Neuronal stem cell (in vitro differentiated cells): ENCODE results near the gene TRMT61A.

Experiments
- DNase-seq: peaks from one replicate; pipeline ENCODE4 v3.0.0-alpha.2; 2013; ENCODE audit warnings: low spot score
- H2AFZ ChIP-seq: one replicate; pipeline ENCODE4 v1.6.1; 2013; ENCODE audit warnings: mild to moderate bottlenecking, low read length, inconsistent platforms
- H2AK5ac ChIP-seq: 2 replicates; pipeline ENCODE4 v1.6.1; 2013; ENCODE audit warnings: low read depth, mild to moderate bottlenecking, inconsistent platforms, low read length, moderate library complexity, mixed read lengths
- H2BK120ac ChIP-seq: 2 replicates; pipeline ENCODE4 v1.6.1; 2013; ENCODE audit warnings: low read depth, mild to moderate bottlenecking, inconsistent platforms, low read length, moderate library complexity, mixed read lengths
- H2BK12ac ChIP-seq: one replicate; pipeline ENCODE4 v1.6.1; 2013; ENCODE audit warnings: low read length, inconsistent platforms
- H2BK15ac ChIP-seq: 2 replicates; pipeline ENCODE4 v1.6.1; 2013; ENCODE audit warnings: mild to moderate bottlenecking, low read length, inconsistent platforms, mixed read lengths
- H2BK5ac ChIP-seq: one replicate; pipeline ENCODE4 v1.6.1; 2013; ENCODE audit warnings: inconsistent platforms, mild to moderate bottlenecking, low read length, moderate library complexity
- H3K14ac ChIP-seq: one replicate; pipeline ENCODE4 v1.6.1; 2013; ENCODE audit warnings: low read length, inconsistent platforms
- H3K18ac ChIP-seq: 2 replicates; pipeline ENCODE4 v1.6.1; 2013; ENCODE audit warnings: low read length, inconsistent platforms
- H3K23ac ChIP-seq: 2 replicates; pipeline ENCODE4 v1.6.1; 2013; ENCODE audit warnings: low read depth, mild to moderate bottlenecking, mixed read lengths, low read length, inconsistent platforms; ENCODE audit not compliant: poor library complexity
- H3K27ac ChIP-seq: replicated peaks from 3 replicates; pipeline ENCODE4 v1.5.1; 2013; ENCODE audit warnings: low read length, inconsistent platforms
- H3K27me3 ChIP-seq, 3 experiments: 2 replicates each; pipeline ENCODE4 v1.6.1; 2013; ENCODE audit warnings: low read length in 3 of 3, mild to moderate bottlenecking in 2 of 3, inconsistent platforms in 1 of 3, low read depth in 1 of 3, mixed read lengths in 1 of 3, moderate library complexity in 1 of 3; ENCODE audit not compliant: control insufficient read depth in 3 of 3, insufficient read depth in 3 of 3
- H3K36me3 ChIP-seq, 2 donors: replicated peaks in 1 of 2; 2 replicates each; pipeline ENCODE4 v1.6.1; 2013; ENCODE audit warnings: low read length in 2 of 2; ENCODE audit not compliant: control insufficient read depth in 2 of 2, insufficient read depth in 2 of 2
- H3K4ac ChIP-seq: 2 replicates; pipeline ENCODE4 v1.6.1; 2013; ENCODE audit warnings: inconsistent platforms, mild to moderate bottlenecking, low read length, moderate library complexity
- H3K4me1 ChIP-seq, 2 donors: 1 replicate in 1 of 2; 2 replicates in 1 of 2; pipeline ENCODE4 v1.6.1; 2013; ENCODE audit warnings: low read length in 2 of 2, low read depth in 1 of 2; ENCODE audit not compliant: control insufficient read depth in 2 of 2, insufficient read depth in 1 of 2
- H3K4me2 ChIP-seq: one replicate; pipeline ENCODE4 v1.6.1; 2013; ENCODE audit warnings: mild to moderate bottlenecking, low read length, inconsistent platforms; ENCODE audit not compliant: insufficient read depth, poor library complexity, severe bottlenecking
- H3K4me3 ChIP-seq, 2 donors: 2 replicates each; pipeline ENCODE4 v1.5.1; 2013; ENCODE audit warnings: low read length in 2 of 2, mild to moderate bottlenecking in 2 of 2, inconsistent platforms in 1 of 2, moderate library complexity in 1 of 2
- H3K79me1 ChIP-seq: one replicate; pipeline ENCODE4 v1.6.1; 2013; ENCODE audit warnings: low read depth, mild to moderate bottlenecking, inconsistent platforms, low read length, moderate library complexity
- H3K9ac ChIP-seq: one replicate; pipeline ENCODE4 v1.6.1; 2013; ENCODE audit warnings: mild to moderate bottlenecking, low read depth, low read length, inconsistent platforms; ENCODE audit not compliant: poor library complexity
- H3K9me3 ChIP-seq, 2 donors: replicated peaks in 1 of 2; 2 replicates each; pipeline versions ENCODE3 to v1.6.1; 2013; ENCODE audit warnings: low read length in 2 of 2, mild to moderate bottlenecking in 2 of 2, inconsistent platforms in 1 of 2, low read depth in 1 of 2, mixed read lengths in 1 of 2, moderate library complexity in 1 of 2; ENCODE audit not compliant: control insufficient read depth in 2 of 2, insufficient read depth in 1 of 2
- H4K8ac ChIP-seq: one replicate; pipeline ENCODE4 v1.6.1; 2013; ENCODE audit warnings: low read depth, mild to moderate bottlenecking, inconsistent platforms, low read length, moderate library complexity
- H4K91ac ChIP-seq: one replicate; pipeline ENCODE4 v1.6.1; 2013; ENCODE audit warnings: low read length, low read depth, mild to moderate bottlenecking, inconsistent platforms; ENCODE audit not compliant: poor library complexity
- WGBS, 2 donors: extraction: QIAGEN DNeasy Blood & Tissue Kit; methylation state at CpG; one replicate each; pipeline ENCODE4 v1.1.7; 2013; ENCODE audit warnings: missing lambda C conversion rate in 2 of 2, mixed read lengths in 1 of 2; ENCODE audit not compliant: insufficient read length in 2 of 2, insufficient replicate concordance in 1 of 2; ENCODE audit errors: extremely low coverage in 2 of 2; 5-methylcytosine and 5-hydroxymethylcytosine counted together

The TRMT61A gene

GRCh38 chr14:103551338-103551762, 22.4 kb downstream of the TRMT61A start:
- H3K9ac ChIP-seq: peak overlapping the region; percentile 32
- peaks cover 0 to 5% of the 10 kb centered on the region in 2 donors for H3K36me3 ChIP-seq
- peak overlapping the region; percentile 61 for H2BK120ac ChIP-seq
- H3K18ac ChIP-seq: peak overlapping the region; percentile 76
- peak overlapping the region; percentile 14 for H3K14ac ChIP-seq
- H4K91ac ChIP-seq: no peak overlapping the region
- H3K4me2 ChIP-seq: no peak overlapping the region
- DNase-seq: no peak
- WGBS, 2 donors: no CpG with 5 or more reads among the region's 17 CpGs
- no peaks in the 10 kb centered on the region for H3K9me3 ChIP-seq
- peak overlapping the region; percentile 66 for H3K4ac ChIP-seq
- H3K27ac ChIP-seq: no peak overlapping the region
- peak overlapping the region; percentile 90 for H2AK5ac ChIP-seq
- H2BK15ac ChIP-seq: peak overlapping the region; percentile 43
- H3K4me3 ChIP-seq: no peak overlapping the region
- H3K4me1 ChIP-seq: peaks cover 6 to 10% of the 10 kb centered on the region in 2 donors
- peak overlapping the region; percentile 84 for H2BK12ac ChIP-seq
- no peaks in the 10 kb centered on the region for H3K27me3 ChIP-seq
- H2BK5ac ChIP-seq: peak overlapping the region; percentile 94
- H3K79me1 ChIP-seq: peaks cover 7% of the 10 kb centered on the region
- H3K23ac ChIP-seq: peak overlapping the region; percentile 73
- H4K8ac ChIP-seq: peak overlapping the region; percentile 89
- H2AFZ ChIP-seq: no peak overlapping the region

GRCh38 chr14:103552011-103552845, 23.2 kb downstream of the TRMT61A start:
- no peak overlapping the region for H3K23ac ChIP-seq
- no peak overlapping the region for H2BK120ac ChIP-seq
- DNase-seq: no peak
- H3K14ac ChIP-seq: no peak overlapping the region
- H2BK15ac ChIP-seq: no peak overlapping the region
- no peak overlapping the region for H3K4me2 ChIP-seq
- peak overlapping the region; percentile 32 for H3K9ac ChIP-seq
- H3K18ac ChIP-seq: no peak overlapping the region
- no peak overlapping the region for H2AFZ ChIP-seq
- peak overlapping the region; percentile 48 for H2BK5ac ChIP-seq
- no peak overlapping the region for H4K8ac ChIP-seq
- H2BK12ac ChIP-seq: peak overlapping the region; percentile 58
- no peak overlapping the region for H2AK5ac ChIP-seq
- H4K91ac ChIP-seq: no peak overlapping the region
- no peak overlapping the region for H3K4me3 ChIP-seq
- H3K9me3 ChIP-seq: no peaks in the 10 kb centered on the region
- H3K4ac ChIP-seq: no peak overlapping the region
- H3K79me1 ChIP-seq: peaks cover 6% of the 10 kb centered on the region
- H3K4me1 ChIP-seq: peaks cover 6 to 10% of the 10 kb centered on the region in 2 donors
- H3K27ac ChIP-seq: no peak overlapping the region
- peaks cover 0 to 14% of the 10 kb centered on the region in 2 donors for H3K36me3 ChIP-seq
- H3K27me3 ChIP-seq: no peaks in the 10 kb centered on the region
- WGBS, 2 donors: no CpG with 5 or more reads among the region's 18 CpGs

GRCh38 chr14:103552846-103553210, 23.8 kb downstream of the TRMT61A start:
- no peak overlapping the region for H3K4ac ChIP-seq
- H2BK5ac ChIP-seq: peak overlapping the region; percentile 6
- H4K8ac ChIP-seq: no peak overlapping the region
- H2BK12ac ChIP-seq: no peak overlapping the region
- no peak for DNase-seq
- no peak overlapping the region for H3K23ac ChIP-seq
- no CpG with 5 or more reads among the region's 11 CpGs for WGBS, 2 donors
- no peak overlapping the region for H3K9ac ChIP-seq
- no peak overlapping the region for H4K91ac ChIP-seq
- no peak overlapping the region for H2BK120ac ChIP-seq
- H3K18ac ChIP-seq: no peak overlapping the region
- H3K14ac ChIP-seq: no peak overlapping the region
- no peak overlapping the region for H2BK15ac ChIP-seq
- no peaks in the 10 kb centered on the region for H3K27me3 ChIP-seq
- no peak overlapping the region for H2AK5ac ChIP-seq
- peaks cover 0 to 19% of the 10 kb centered on the region in 2 donors for H3K36me3 ChIP-seq
- peaks cover 6 to 10% of the 10 kb centered on the region in 2 donors for H3K4me1 ChIP-seq
- H3K27ac ChIP-seq: no peak overlapping the region
- no peaks in the 10 kb centered on the region for H3K9me3 ChIP-seq
- H3K79me1 ChIP-seq: peaks cover 4% of the 10 kb centered on the region
- no peak overlapping the region for H3K4me2 ChIP-seq
- H3K4me3 ChIP-seq: no peak overlapping the region
- no peak overlapping the region for H2AFZ ChIP-seq

- Histone ChIP-seq H3K4me3 (no peak overlapping the region), H2AFZ (no peak overlapping the region), H3K9ac (no peak overlapping the region), H3K4ac (no peak overlapping the region), H2BK12ac (no peak overlapping the region), H3K27ac (no peak overlapping the region), H3K9me3 (no peaks in the 10 kb centered on the region), H4K8ac (no peak overlapping the region), H2AK5ac (no peak overlapping the region), H3K36me3 (peaks cover 8 to 48% of the 10 kb centered on the region in 2 donors), H3K23ac (no peak overlapping the region), H2BK120ac (no peak overlapping the region), H4K91ac (no peak overlapping the region), H3K4me2 (no peak overlapping the region), H2BK15ac (no peak overlapping the region), H3K18ac (no peak overlapping the region), H2BK5ac (no peak overlapping the region), H3K79me1 (peaks cover 5% of the 10 kb centered on the region), H3K14ac (no peak overlapping the region), H3K4me1 (peaks cover 0 to 9% of the 10 kb centered on the region in 2 donors), H3K27me3 (no peaks in the 10 kb centered on the region)
- no CpG with 5 or more reads among the region's 15 CpGs for WGBS, 2 donors
- DNase-seq: no peak
Observed at GRCh38 chr14:103555559-103556337, 26.8 kb downstream of the TRMT61A start.
